ENCODE measurements around the gene PKD1. TPM values are rescaled to one million over a fixed set of nuclear protein-coding genes. Genes with fewer than 3 reads are reported as not detected.

Gene PKD1
- total and polyA plus RNA-seq, 2 of the 13 experiments (the other 11 are each of a cell fraction or from before 2014, with no cell fraction given) = 22.1 to 23.0 TPM

DNA sequence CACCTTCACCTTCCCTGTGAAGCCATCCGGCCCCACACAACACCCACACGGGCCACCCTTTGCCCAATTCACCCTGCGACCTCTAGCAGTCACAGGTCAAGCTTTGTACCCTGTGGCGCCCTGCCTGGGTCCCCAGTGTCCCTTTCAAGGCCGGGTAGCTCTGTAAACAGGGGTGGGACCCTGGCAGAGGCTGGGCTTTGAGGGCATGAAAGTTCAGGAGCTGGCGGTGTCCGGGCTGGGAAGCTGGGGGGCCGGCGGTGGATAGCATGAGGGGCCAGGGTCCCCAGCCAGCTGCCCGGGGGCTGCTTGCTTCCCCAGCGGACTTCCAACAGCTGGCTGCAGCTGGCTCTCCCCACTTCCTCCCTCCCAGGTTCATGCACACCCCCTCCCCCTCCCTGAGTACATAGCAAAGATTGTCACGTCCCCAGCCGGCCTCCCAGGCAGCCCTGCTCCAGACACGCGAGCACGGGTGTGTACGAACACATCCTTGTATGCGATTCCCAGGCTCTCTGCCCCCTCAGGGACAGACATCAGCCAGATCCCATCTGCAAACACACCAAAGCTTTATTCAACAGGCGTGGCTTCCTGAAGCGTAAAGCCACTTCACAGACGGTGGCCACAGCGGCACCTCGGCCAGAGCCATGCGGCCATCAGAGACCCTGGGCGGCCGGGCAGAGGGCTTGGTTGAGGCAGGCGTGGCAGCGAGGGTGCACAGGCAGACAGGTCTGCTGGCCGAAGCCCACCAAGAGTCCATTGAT is 96.2 kb downstream of the PKD1 start (continued):
- TF ChIP-seq ZNF430 (CRISPR knock-in tag; IDR thresholded peaks at IDR 0.05) (peak; percentile 58), ZNF878 (CRISPR knock-in tag; IDR thresholded peaks at IDR 0.05) (peak; percentile 48; the same call in 1 of the 2 replicates), MTF1 (CRISPR knock-in tag; IDR thresholded peaks at IDR 0.05) (no peak), FOXK2 (IDR thresholded peaks at IDR 0.05) (peak; percentile 56; the same call in 1 of the 2 replicates), MXD4 (CRISPR knock-in tag; IDR thresholded peaks at IDR 0.05) (peak; percentile 31; the same call in 1 of the 2 replicates), ISL2 (CRISPR knock-in tag; IDR thresholded peaks at IDR 0.05) (no peak; the same call in 1 of the 2 replicates), ZMYM2 (CRISPR knock-in tag; IDR thresholded peaks at IDR 0.05) (0 out of 2 replicates have a peak, but pooled peaks have one; percentile 15), SMAD1 (CRISPR knock-in tag; IDR thresholded peaks at IDR 0.05; ENCODE audit: borderline replicate concordance, low read depth) (0 out of 2 replicates have a peak, but pooled peaks have one; percentile 64), ATAD3A (CRISPR knock-in tag; IDR thresholded peaks at IDR 0.05) (no peak), MED13 (CRISPR knock-in tag; IDR thresholded peaks at IDR 0.05) (peak; percentile 49; the same call in 1 of the 2 replicates), ZFAT (CRISPR knock-in tag; conservative IDR thresholded peaks at IDR 0.05) (no peak), XRCC5 (optimal IDR thresholded peaks at IDR 0.05; ENCODE audit: low read length) (peak; percentile 25), SP1 (IDR thresholded peaks at IDR 0.05) (no peak), SP1 (CRISPR knock-in tag; IDR thresholded peaks at IDR 0.05) (no peak; the same call in 1 of the 2 replicates), HOXA5 (CRISPR knock-in tag; IDR thresholded peaks at IDR 0.05) (no peak)
- TF ChIP-seq, protein P1, sequence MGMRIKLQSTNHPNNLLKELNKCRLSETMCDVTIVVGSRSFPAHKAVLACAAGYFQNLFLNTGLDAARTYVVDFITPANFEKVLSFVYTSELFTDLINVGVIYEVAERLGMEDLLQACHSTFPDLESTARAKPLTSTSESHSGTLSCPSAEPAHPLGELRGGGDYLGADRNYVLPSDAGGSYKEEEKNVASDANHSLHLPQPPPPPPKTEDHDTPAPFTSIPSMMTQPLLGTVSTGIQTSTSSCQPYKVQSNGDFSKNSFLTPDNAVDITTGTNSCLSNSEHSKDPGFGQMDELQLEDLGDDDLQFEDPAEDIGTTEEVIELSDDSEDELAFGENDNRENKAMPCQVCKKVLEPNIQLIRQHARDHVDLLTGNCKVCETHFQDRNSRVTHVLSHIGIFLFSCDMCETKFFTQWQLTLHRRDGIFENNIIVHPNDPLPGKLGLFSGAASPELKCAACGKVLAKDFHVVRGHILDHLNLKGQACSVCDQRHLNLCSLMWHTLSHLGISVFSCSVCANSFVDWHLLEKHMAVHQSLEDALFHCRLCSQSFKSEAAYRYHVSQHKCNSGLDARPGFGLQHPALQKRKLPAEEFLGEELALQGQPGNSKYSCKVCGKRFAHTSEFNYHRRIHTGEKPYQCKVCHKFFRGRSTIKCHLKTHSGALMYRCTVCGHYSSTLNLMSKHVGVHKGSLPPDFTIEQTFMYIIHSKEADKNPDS (CRISPR knock-in tag; IDR thresholded peaks at IDR 0.05) = no peak
- TF ChIP-seq, protein P2, sequence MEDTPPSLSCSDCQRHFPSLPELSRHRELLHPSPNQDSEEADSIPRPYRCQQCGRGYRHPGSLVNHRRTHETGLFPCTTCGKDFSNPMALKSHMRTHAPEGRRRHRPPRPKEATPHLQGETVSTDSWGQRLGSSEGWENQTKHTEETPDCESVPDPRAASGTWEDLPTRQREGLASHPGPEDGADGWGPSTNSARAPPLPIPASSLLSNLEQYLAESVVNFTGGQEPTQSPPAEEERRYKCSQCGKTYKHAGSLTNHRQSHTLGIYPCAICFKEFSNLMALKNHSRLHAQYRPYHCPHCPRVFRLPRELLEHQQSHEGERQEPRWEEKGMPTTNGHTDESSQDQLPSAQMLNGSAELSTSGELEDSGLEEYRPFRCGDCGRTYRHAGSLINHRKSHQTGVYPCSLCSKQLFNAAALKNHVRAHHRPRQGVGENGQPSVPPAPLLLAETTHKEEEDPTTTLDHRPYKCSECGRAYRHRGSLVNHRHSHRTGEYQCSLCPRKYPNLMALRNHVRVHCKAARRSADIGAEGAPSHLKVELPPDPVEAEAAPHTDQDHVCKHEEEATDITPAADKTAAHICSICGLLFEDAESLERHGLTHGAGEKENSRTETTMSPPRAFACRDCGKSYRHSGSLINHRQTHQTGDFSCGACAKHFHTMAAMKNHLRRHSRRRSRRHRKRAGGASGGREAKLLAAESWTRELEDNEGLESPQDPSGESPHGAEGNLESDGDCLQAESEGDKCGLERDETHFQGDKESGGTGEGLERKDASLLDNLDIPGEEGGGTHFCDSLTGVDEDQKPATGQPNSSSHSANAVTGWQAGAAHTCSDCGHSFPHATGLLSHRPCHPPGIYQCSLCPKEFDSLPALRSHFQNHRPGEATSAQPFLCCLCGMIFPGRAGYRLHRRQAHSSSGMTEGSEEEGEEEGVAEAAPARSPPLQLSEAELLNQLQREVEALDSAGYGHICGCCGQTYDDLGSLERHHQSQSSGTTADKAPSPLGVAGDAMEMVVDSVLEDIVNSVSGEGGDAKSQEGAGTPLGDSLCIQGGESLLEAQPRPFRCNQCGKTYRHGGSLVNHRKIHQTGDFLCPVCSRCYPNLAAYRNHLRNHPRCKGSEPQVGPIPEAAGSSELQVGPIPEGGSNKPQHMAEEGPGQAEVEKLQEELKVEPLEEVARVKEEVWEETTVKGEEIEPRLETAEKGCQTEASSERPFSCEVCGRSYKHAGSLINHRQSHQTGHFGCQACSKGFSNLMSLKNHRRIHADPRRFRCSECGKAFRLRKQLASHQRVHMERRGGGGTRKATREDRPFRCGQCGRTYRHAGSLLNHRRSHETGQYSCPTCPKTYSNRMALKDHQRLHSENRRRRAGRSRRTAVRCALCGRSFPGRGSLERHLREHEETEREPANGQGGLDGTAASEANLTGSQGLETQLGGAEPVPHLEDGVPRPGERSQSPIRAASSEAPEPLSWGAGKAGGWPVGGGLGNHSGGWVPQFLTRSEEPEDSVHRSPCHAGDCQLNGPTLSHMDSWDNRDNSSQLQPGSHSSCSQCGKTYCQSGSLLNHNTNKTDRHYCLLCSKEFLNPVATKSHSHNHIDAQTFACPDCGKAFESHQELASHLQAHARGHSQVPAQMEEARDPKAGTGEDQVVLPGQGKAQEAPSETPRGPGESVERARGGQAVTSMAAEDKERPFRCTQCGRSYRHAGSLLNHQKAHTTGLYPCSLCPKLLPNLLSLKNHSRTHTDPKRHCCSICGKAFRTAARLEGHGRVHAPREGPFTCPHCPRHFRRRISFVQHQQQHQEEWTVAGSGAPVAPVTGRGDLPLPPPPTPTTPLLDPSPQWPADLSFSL (CRISPR knock-in tag; IDR thresholded peaks at IDR 0.05) = 0 out of 2 replicates have a peak, but pooled peaks have one; percentile 32
- TF ChIP-seq, protein P3, sequence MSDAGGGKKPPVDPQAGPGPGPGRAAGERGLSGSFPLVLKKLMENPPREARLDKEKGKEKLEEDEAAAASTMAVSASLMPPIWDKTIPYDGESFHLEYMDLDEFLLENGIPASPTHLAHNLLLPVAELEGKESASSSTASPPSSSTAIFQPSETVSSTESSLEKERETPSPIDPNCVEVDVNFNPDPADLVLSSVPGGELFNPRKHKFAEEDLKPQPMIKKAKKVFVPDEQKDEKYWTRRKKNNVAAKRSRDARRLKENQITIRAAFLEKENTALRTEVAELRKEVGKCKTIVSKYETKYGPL (CRISPR knock-in tag; IDR thresholded peaks at IDR 0.05) = no peak
- TF ChIP-seq, protein P4, sequence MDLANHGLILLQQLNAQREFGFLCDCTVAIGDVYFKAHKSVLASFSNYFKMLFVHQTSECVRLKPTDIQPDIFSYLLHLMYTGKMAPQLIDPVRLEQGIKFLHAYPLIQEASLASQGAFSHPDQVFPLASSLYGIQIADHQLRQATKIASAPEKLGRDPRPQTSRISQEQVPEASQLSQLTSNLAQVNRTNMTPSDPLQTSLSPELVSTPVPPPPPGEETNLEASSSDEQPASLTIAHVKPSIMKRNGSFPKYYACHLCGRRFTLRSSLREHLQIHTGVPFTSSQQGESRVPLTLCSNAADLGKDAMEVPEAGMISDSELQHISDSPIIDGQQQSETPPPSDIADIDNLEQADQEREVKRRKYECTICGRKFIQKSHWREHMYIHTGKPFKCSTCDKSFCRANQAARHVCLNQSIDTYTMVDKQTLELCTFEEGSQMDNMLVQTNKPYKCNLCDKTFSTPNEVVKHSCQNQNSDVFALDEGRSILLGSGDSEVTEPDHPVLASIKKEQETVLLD (CRISPR knock-in tag; IDR thresholded peaks at IDR 0.05; ENCODE audit: low read depth) = no peak
